ENCODE results near the gene SLC41A2. TPM values are rescaled to one million over a fixed set of nuclear protein-coding genes. Genes with fewer than 3 reads are reported as not detected.

SLC41A2 gene
- total and polyA plus RNA-seq, 3 donors from 2014 or later, result 21.9 to 49.5 (median 31.6) TPM

- Histone ChIP-seq H3K27me3 (no peaks in the 10 kb centered on the region), H3K4me3 (no peak overlapping the region), H3K36me3 (ENCODE audit: low read depth, missing control alignments) (no peaks in the 10 kb centered on the region), H3K27ac (no peak overlapping the region), H3K4me1 (no peaks in the 10 kb centered on the region), H3K9me3 (no peaks in the 10 kb centered on the region)
- DNase-seq, result no peak
- TF ChIP-seq CTCF (IDR thresholded peaks at IDR 0.05) (no peak), POLR2A (IDR thresholded peaks at IDR 0.05) (no peak)
- intact Hi-C loops (cut with DNase I; ENCODE audit: low total_unique reads), result no loop called here
- WGBS, 2 donors, result 98 to 100% methylated on average over 2 of the region's 2 CpGs
Observed at GRCh38 chr12:104935886-104936285, 22.2 kb downstream of the SLC41A2 start.

DNA sequence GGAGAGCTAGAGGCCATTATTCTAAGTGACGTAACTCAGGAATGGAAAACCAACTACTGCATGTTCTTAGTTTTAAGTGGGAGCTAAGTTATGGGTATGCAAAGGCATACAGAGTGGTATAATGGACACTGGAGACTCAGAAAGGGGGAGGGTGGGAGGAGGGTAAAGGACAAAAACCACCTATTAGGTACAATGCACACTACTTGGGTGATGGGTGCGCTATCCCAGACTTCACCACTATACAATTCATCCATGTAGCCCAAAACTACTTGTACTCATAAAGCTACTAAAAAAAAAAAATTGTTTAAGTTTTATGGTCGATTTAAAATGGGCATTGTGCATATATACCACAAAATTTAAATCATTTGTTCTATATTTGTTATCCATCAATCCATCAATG is 24.3 kb downstream of the SLC41A2 start:
- intact Hi-C loops (cut with DNase I; ENCODE audit: low total_unique reads), result no loop called here
- no peaks in the 10 kb centered on the region for H3K4me1 ChIP-seq
- H3K36me3 ChIP-seq (ENCODE audit: low read depth, missing control alignments), result no peaks in the 10 kb centered on the region
- no peak for DNase-seq
- 79 to 90% methylated on average over 3 of the region's 3 CpGs for WGBS, 2 donors
- TF ChIP-seq CTCF (IDR thresholded peaks at IDR 0.05), result no peak
- TF ChIP-seq POLR2A (IDR thresholded peaks at IDR 0.05), result no peak
- H3K27me3 ChIP-seq, result no peaks in the 10 kb centered on the region
- H3K27ac ChIP-seq, result no peak overlapping the region
- no peaks in the 10 kb centered on the region for H3K9me3 ChIP-seq
- no peak overlapping the region for H3K4me3 ChIP-seq

GRCh38 chr12:104933128-104933527 is 25.0 kb downstream of the SLC41A2 start:
- Histone ChIP-seq H3K36me3 (ENCODE audit: low read depth, missing control alignments) (no peaks in the 10 kb centered on the region), H3K9me3 (no peaks in the 10 kb centered on the region), H3K4me3 (no peak overlapping the region), H3K27me3 (no peaks in the 10 kb centered on the region), H3K27ac (no peak overlapping the region), H3K4me1 (no peaks in the 10 kb centered on the region)
- WGBS, 2 donors, result 94 to 96% methylated on average over 1 of the region's 1 CpG
- TF ChIP-seq POLR2A (IDR thresholded peaks at IDR 0.05), result no peak
- TF ChIP-seq CTCF (IDR thresholded peaks at IDR 0.05), result no peak
- intact Hi-C loops (cut with DNase I; ENCODE audit: low total_unique reads), result no loop called here
- no peak for DNase-seq

GRCh38 chr12:104930388-104931326 is 27.4 kb downstream of the SLC41A2 start:
- intact Hi-C loops (cut with DNase I; ENCODE audit: low total_unique reads), result no loop called here
- H3K9me3 ChIP-seq, result no peaks in the 10 kb centered on the region
- TF ChIP-seq POLR2A (IDR thresholded peaks at IDR 0.05) (no peak), CTCF (IDR thresholded peaks at IDR 0.05) (no peak)
- no peak overlapping the region for H3K27ac ChIP-seq
- no peak overlapping the region for H3K4me3 ChIP-seq
- no peaks in the 10 kb centered on the region for H3K27me3 ChIP-seq
- no peaks in the 10 kb centered on the region for H3K4me1 ChIP-seq
- WGBS, 2 donors, result 83 to 85% methylated on average over 4 of the region's 4 CpGs
- no peaks in the 10 kb centered on the region for H3K36me3 ChIP-seq (ENCODE audit: low read depth, missing control alignments)
- no peak for DNase-seq

DNA sequence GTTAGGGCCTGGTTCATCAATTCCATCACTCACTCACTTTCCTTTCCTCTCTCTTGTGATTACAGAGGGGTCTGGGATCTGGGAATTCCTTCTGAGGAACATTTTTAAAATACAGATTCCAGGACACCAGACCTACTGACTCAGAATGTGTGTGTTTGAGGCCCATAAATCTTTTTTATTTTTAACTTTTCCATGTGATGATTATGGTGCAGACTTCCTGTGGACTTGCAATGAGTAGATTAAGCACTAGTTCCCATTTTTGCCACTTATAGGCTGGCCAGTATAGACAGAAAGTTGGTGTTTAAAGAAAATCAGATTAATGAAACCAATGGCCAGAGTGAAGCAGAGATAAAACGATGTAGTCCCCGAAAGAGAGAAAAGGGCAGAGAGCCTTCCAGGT is 28.1 kb downstream of the SLC41A2 start:
- Histone ChIP-seq H3K4me1 (no peaks in the 10 kb centered on the region), H3K9me3 (no peaks in the 10 kb centered on the region), H3K27me3 (no peaks in the 10 kb centered on the region), H3K4me3 (no peak overlapping the region), H3K36me3 (ENCODE audit: low read depth, missing control alignments) (no peaks in the 10 kb centered on the region), H3K27ac (no peak overlapping the region)
- TF ChIP-seq CTCF (IDR thresholded peaks at IDR 0.05), result no peak
- TF ChIP-seq POLR2A (IDR thresholded peaks at IDR 0.05), result no peak
- DNase-seq, result no peak
- intact Hi-C loops (cut with DNase I; ENCODE audit: low total_unique reads), result no loop called here
- WGBS, 2 donors, result 62 to 76% methylated on average over 2 of the region's 2 CpGs

Data from testis (tissue), 3 donors.